Embryonic facial prominence (tissue), 1 donor: ENCODE data around the gene SF3A1.

Experiments used
- DNase-seq: peaks from one replicate; pipeline ENCODE4 v3.0.0-alpha.2; 2016; ENCODE audit errors: extremely low spot score

Gene SF3A1

DNA sequence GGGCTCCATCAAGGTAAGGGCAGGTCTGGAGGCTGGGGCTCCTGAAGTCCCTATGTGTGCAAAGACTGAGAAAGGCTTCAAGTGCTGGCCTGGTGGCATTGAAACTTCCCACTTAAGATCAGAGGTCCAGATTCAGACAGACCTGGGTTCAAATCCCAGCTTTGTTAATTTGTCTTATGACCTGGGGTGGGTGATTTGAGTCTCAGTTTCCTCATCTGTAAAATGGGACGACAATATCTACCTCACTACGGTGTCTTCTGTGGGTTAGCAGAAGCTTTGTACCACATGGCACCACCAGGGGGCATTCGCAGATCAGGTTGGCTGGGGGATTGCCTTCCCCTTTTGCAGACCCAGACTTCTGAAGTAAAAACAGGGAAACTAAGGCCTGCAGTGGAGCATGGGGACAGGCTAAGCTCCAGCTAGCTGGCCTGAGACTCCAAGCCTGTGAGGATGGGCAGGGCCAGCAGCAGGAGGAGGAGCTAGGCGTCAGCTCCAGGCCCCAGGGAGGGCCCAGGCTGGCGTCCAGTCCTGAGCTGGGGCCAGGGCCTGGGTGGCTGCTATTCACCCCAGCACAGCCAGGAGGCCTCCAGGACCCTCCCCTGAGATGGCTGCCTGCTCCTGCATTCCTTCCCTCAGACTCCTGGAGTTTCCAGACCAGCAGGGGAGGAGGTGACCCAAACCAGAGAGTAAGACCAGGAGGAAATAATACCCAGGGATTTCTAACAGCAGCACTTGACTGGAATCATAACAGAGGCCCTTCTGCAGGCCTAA is 68.9 kb downstream of the SF3A1 start:
- DNase-seq = no peak

DNA sequence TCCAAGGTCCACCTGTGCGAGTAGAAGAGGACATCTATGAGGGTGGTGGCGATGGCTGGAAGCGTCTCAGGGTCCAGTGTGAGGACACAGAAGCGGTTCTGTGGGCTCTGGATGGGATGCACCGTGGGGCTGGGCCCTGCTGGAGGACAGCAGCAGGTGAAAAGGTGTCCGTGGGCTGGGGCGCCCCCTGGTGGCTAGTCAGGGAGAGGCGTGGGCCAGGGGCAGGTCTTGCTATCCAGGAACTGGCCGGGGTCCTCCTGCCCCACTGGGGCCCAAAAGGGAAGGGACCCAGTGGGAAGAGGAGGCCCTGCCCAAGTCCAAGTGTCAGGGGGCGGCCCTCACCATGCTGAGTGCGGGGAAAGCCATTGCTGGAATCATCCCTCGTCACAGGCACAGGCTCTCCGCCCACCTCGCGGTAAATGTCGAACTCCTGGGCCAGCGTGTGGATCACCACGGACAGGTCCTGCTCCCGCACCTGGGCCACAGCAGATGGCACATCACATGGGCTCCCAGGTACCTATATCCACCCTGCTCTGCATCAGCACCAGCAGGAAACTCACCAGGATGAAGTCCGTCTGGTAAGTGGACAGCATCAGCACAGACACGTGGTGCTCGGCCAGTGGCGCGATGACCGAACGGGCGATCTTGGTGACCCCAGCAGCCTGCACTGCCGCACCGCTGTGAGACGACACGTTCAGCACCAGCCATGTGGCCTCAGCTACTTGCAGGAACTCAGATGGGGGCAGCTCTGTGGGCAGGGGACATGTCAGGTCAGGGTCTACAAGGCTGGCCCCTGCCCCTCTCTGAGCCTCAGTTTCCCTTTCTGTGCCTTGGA is 69.7 kb downstream of the SF3A1 start:
- DNase-seq = no peak

GRCh38 chr22:30286331-30286730 is 70.4 kb downstream of the SF3A1 start:
- DNase-seq = no peak

DNA sequence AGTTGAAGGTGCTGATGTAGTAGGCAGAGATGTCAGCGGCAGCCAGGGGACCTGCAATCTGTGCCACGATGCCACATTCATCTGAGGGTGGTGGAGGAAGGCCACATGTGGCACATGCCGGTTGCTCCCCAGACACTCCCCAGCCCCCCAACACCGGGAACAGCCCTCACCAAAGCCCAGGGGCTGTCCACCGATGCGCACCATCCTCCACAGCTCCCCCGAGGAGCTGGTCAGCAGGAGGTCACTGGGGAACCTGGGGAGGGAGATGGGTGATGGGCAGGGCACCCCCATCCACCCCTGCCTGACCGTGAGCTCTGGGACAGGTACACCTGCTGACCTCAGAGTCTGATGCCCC is 70.9 kb downstream of the SF3A1 start:
- DNase-seq = no peak

- DNase-seq = no peak
These were observed 71.4 kb downstream of the SF3A1 start for GRCh38 chr22:30285176-30285845.

- DNase-seq = no peak
These were observed 72.0 kb downstream of the SF3A1 start for GRCh38 chr22:30284666-30285065.

- no peak for DNase-seq
These were observed 72.5 kb downstream of the SF3A1 start for GRCh38 chr22:30284172-30284571.

- no peak for DNase-seq
These were observed 73.4 kb downstream of the SF3A1 start for GRCh38 chr22:30283342-30283741.

DNA sequence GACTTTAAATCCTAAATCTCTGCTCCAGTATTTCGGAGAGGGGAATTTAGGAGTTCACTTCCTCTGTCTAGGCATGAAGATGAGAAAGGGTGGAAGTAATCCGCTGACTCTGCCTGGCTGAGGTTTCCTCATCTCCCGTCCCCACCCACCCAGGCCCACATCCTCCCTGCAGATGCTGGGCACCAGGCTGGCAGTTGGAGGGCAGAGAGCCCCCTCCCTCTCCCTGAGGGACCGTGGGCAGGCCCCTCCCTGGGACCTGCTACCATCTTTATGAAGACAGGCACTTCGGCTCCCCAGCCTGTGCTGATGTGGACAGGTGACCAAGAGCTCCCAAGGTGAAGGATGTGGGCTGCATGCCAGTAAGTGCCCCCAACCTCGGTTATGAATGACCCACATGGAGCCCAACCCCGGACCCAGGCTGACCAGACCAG is 74.1 kb downstream of the SF3A1 start:
- DNase-seq = no peak
